HepG2 (cell line): ENCODE data around the gene ZNF217. TPM values are rescaled to one million over a fixed set of nuclear protein-coding genes. Genes with fewer than 3 reads are reported as not detected.
A peak's percentile ranks its signal among the peaks of the same experiment; 100 is the strongest.
"Not testable (repeated sequence)": the region's sequence is repeated elsewhere in the genome, so short reads cannot be mapped to it uniquely, and the experiment has no call there.

ENCODE experiments used
- ATAC-seq: fragments of 200-7000 bp; cut with Tn5 transposase; 3 replicates; pipeline ENCODE4 v1.9.1; 2020; ENCODE audit warnings: mild to moderate bottlenecking, moderate library complexity
- BruUV-seq: library from RNA; stranded (reverse); fragments of 400-500 nt; replicated peaks from 2 replicates; lab custom pipeline; 2021; lab: Mats Ljungman, UMichigan
- CTCF ChIA-PET: fragments of 300-600 bp; formaldehyde crosslinking; extraction: SDS; loops from one replicate; lab custom pipeline; 2021; ENCODE audit warnings: low total read pairs, inconsistent platforms, low intra/inter-chr PET ratio; lab: Yijun Ruan, JAX
- POLR2A ChIA-PET: fragments of 350-600 bp; sonication (Branson Sonifier 250); formaldehyde crosslinking; loops from one replicate; lab custom pipeline; 2020; ENCODE audit warnings: antibody characterized with exemption, inconsistent platforms; lab: Yijun Ruan, JAX
- DNase-seq: peaks from one replicate; pipeline ENCODE4 v3.0.0-alpha.2; 2015; ENCODE audit warnings: low spot score
- FAIRE-seq: peaks from 3 replicates; lab custom pipeline; 2011; peaks lifted over from hg19 to GRCh38; lab: Jason Lieb, UNC
- H2AFZ ChIP-seq: one replicate; pipeline ENCODE4 v1.6.1; 2011; ENCODE audit warnings: low read length, inconsistent platforms
- H3K27ac ChIP-seq: fragments of 300-600 bp; 3 replicates; pipeline ENCODE4 v1.8.0; 2011; ENCODE audit warnings: mixed run types, mild to moderate bottlenecking, mixed read lengths, low read length, inconsistent platforms; ENCODE audit not compliant: insufficient read depth; ENCODE audit errors: extremely low read length
- H3K27me3 ChIP-seq, 2 experiments: fragments of 200-600 bp in 1 of 2; 2 replicates in 1 of 2; 3 replicates in 1 of 2; pipeline versions ENCODE4 v1.6.0 to v1.8.0; 2011; ENCODE audit warnings: low read length in 2 of 2, mild to moderate bottlenecking in 2 of 2, moderate library complexity in 2 of 2, inconsistent platforms in 1 of 2; ENCODE audit not compliant: insufficient read depth in 2 of 2, control insufficient read depth in 1 of 2
- H3K36me3 ChIP-seq, 2 experiments: fragments of 200-600 bp in 1 of 2; replicated peaks in 1 of 2; 2 replicates in 1 of 2; 3 replicates in 1 of 2; pipeline versions ENCODE4 v1.5.1 to v1.8.0; 2011; ENCODE audit warnings: low read length in 2 of 2, inconsistent platforms in 1 of 2; ENCODE audit not compliant: insufficient read depth in 2 of 2, control insufficient read depth in 1 of 2
- H3K4me1 ChIP-seq: 2 replicates; pipeline ENCODE4 v1.5.1; 2012; ENCODE audit warnings: low read length, inconsistent platforms; ENCODE audit not compliant: insufficient read depth
- H3K4me2 ChIP-seq: 2 replicates; pipeline ENCODE4 v1.6.0; 2011; ENCODE audit warnings: low read depth, low read length, inconsistent platforms
- H3K4me3 ChIP-seq, 3 experiments: fragments of 200-600 bp in 1 of 3; sonication (generic), shearing (Covaris generic) in 1 of 3; replicated peaks in 1 of 3; 2 replicates each; pipeline ENCODE4 v1.5.1; 2011 to 2016; ENCODE audit warnings: low read length in 3 of 3, inconsistent platforms in 2 of 3, low read depth in 2 of 3, mild to moderate bottlenecking in 2 of 3, control low read depth in 1 of 3, mixed read lengths in 1 of 3; ENCODE audit not compliant: insufficient read depth in 1 of 3
- H3K79me2 ChIP-seq: one replicate; pipeline ENCODE4 v1.6.1; 2011; ENCODE audit warnings: low read length, inconsistent platforms; ENCODE audit not compliant: insufficient read depth
- H3K9ac ChIP-seq: 2 replicates; pipeline ENCODE4 v1.6.0; 2011; ENCODE audit warnings: mild to moderate bottlenecking, low read depth, low read length, inconsistent platforms; ENCODE audit not compliant: insufficient read depth
- H3K9me3 ChIP-seq: 2 replicates; pipeline ENCODE4 v1.5.1; 2012; ENCODE audit warnings: mild to moderate bottlenecking, low read length
- H4K20me1 ChIP-seq: 2 replicates; pipeline ENCODE4 v1.6.0; 2011; ENCODE audit warnings: inconsistent platforms, mild to moderate bottlenecking, low read length, moderate library complexity; ENCODE audit not compliant: insufficient read depth
- EED ChIP-seq: sonication (generic); formaldehyde crosslinking; IDR thresholded peaks from 2 replicates; pipeline ENCODE4 v1.5.0; 2020; ENCODE audit warnings: mild to moderate bottlenecking, missing genetic modification reagents
- HOXA3 ChIP-seq: sonication (generic); formaldehyde crosslinking; IDR thresholded peaks from 2 replicates; pipeline ENCODE4 v1.5.0; 2020; ENCODE audit warnings: missing genetic modification reagents
- ZNF660 ChIP-seq: sonication (generic); formaldehyde crosslinking; IDR thresholded peaks from 2 replicates; pipeline ENCODE4 v1.5.1; 2020; ENCODE audit warnings: mild to moderate bottlenecking, low read depth, missing genetic modification reagents, borderline replicate concordance
- WGBS: methylation state at CpG from one replicate; pipeline ENCODE4 v1.1.6; 2017; ENCODE audit warnings: low lambda C conversion rate; 5-methylcytosine and 5-hydroxymethylcytosine counted together
- in situ Hi-C: cut with HindIII; loops from 2 replicates; pipeline ENCODE4 v1.10.0; 2017; ENCODE audit warnings: low pct_unique_long_range_greater_than_20kb; ENCODE audit not compliant: extremely low pct_ligation_motif_present
- intact Hi-C: fragments of 100-400 bp; cut with micrococcal nuclease; formaldehyde crosslinking; loops from one replicate; pipeline ENCODE4 v1.10.0; 2022; ENCODE audit not compliant: unreplicated experiment
- polyA plus RNA-seq, 8 experiments: library from polyadenylated mRNA; depleted of rRNA in 3 of 8; stranded (reverse) in 7 of 8; unstranded in 1 of 8; fragments of >200 nt; fragmentation: Illumina TruSeq in 4 of 8; extraction: Trizol in 4 of 8; gene quantifications; 2 replicates each; pipeline versions ENCODE4 v1.2.1 to v1.2.3, GENCODE V29; 2011 to 2016; ENCODE audit warnings: low read depth in 4 of 8, missing spikeins in 1 of 8, mixed read lengths in 1 of 8; ENCODE audit not compliant: insufficient read depth in 1 of 8
- total RNA-seq, 5 experiments: library from RNA; depleted of rRNA; stranded (reverse); fragments of >200 nt; fragmentation: Illumina TruSeq; extraction: Trizol; gene quantifications; 2 replicates each; pipeline ENCODE4 v1.2.3, GENCODE V29; 2016; ENCODE audit warnings: low read depth in 1 of 5
- TF ChIP-seq, protein P1 (sequence below): sonication (generic); formaldehyde crosslinking; IDR thresholded peaks from 2 replicates; pipeline ENCODE4 v1.4.0; 2020; ENCODE audit warnings: low read depth, missing genetic modification reagents
- TF ChIP-seq, protein P2 (sequence below): sonication (generic); formaldehyde crosslinking; conservative IDR thresholded peaks from 2 replicates; pipeline ENCODE4 v1.4.0; 2020; ENCODE audit warnings: missing genetic modification reagents

Gene ZNF217
- total and polyA plus RNA-seq, 2 of the 13 experiments (the other 11 are each of a cell fraction or from before 2014, with no cell fraction given), result 22.3 to 29.8 TPM

DNA sequence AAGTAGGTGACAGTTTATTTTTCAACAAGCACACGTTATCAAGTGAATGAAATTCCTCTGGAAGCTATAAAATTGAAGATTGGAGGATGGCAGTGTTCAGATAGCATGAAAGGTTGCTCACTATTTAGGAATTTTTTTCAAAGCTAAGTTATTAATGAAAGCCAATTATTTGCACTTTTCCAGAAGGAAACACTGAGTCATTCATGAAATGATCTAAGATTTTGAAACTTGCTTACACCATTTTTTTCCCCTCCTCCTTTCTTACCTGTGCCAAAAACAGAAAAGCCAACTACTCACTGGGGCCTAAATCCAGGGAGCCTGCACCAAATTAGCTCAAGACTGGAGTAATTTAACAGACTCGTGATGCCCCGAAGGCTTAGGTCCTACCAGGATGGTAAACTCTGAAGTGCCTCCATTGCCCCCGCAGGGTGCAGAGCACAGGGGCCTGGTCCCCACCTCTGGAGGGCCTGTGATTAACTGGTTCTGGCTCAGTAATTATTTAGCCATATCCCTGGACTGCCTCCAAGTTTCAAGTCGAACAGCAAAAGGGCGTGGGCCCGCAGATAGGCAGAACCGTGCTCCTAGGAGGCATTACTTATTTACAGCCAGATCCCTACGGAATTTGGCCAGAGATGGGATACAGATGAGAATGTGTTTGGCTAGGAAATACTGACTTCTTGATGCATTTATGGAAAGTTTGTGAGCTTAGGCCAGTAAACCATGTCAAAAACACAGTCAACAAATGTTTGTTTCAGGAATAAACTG, 28.0 kb upstream of the ZNF217 start (continued):
- TF ChIP-seq, protein P1, sequence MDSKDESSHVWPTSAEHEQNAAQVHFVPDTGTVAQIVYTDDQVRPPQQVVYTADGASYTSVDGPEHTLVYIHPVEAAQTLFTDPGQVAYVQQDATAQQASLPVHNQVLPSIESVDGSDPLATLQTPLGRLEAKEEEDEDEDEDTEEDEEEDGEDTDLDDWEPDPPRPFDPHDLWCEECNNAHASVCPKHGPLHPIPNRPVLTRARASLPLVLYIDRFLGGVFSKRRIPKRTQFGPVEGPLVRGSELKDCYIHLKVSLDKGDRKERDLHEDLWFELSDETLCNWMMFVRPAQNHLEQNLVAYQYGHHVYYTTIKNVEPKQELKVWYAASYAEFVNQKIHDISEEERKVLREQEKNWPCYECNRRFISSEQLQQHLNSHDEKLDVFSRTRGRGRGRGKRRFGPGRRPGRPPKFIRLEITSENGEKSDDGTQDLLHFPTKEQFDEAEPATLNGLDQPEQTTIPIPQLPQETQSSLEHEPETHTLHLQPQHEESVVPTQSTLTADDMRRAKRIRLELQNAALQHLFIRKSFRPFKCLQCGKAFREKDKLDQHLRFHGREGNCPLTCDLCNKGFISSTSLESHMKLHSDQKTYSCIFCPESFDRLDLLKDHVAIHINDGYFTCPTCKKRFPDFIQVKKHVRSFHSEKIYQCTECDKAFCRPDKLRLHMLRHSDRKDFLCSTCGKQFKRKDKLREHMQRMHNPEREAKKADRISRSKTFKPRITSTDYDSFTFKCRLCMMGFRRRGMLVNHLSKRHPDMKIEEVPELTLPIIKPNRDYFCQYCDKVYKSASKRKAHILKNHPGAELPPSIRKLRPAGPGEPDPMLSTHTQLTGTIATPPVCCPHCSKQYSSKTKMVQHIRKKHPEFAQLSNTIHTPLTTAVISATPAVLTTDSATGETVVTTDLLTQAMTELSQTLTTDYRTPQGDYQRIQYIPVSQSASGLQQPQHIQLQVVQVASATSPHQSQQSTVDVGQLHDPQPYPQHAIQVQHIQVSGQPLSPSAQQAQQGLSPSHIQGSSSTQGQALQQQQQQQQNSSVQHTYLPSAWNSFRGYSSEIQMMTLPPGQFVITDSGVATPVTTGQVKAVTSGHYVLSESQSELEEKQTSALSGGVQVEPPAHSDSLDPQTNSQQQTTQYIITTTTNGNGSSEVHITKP (CRISPR knock-in tag), result peak; percentile 66; the same call in 1 of the 2 replicates
- TF ChIP-seq HOXA3, result 0 out of 2 replicates have a peak, but pooled peaks have one; percentile 27
- TF ChIP-seq ZNF660 (CRISPR knock-in tag), result no peak
- TF ChIP-seq, protein P2, sequence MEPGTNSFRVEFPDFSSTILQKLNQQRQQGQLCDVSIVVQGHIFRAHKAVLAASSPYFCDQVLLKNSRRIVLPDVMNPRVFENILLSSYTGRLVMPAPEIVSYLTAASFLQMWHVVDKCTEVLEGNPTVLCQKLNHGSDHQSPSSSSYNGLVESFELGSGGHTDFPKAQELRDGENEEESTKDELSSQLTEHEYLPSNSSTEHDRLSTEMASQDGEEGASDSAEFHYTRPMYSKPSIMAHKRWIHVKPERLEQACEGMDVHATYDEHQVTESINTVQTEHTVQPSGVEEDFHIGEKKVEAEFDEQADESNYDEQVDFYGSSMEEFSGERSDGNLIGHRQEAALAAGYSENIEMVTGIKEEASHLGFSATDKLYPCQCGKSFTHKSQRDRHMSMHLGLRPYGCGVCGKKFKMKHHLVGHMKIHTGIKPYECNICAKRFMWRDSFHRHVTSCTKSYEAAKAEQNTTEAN (CRISPR knock-in tag), result 0 out of 2 replicates have a peak, but pooled peaks have one; percentile 3
- no peak for TF ChIP-seq EED (CRISPR knock-in tag)

DNA sequence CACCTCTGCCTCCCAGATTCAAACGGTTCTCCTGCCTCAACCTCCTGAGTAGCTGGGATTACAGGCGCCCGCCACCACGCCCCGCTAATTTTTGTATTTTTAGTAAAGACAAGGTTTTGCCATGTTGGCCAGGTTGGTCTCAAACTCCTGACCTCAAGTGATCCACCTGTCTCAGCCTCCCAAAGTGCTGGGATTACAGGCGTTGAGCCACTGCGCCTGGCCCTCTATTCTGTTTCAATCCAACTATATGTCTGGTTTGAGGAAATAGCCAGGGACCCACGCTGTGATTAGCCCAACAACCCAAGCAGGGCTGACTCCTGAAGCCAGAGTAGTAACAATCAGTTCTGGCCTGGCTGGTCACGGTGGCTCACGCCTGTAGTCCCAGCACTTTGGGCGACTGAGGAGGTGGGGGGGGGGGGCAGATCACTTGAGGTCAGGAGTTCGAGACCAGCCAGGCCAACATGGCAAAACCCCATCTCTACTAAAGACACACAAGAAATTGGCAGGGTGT, 24.9 kb upstream of the ZNF217 start:
- not testable (repeated sequence) for BruUV-seq

More for the DNA sequence above, 24.9 kb upstream of the ZNF217 start:
- FAIRE-seq, DNase-seq, H3K36me3 ChIP-seq, intact Hi-C loops, H2AFZ ChIP-seq, ATAC-seq, H3K9ac ChIP-seq, H3K4me3 ChIP-seq, H3K79me2 ChIP-seq, H3K27me3 ChIP-seq, POLR2A ChIA-PET, in situ Hi-C loops, H4K20me1 ChIP-seq, H3K27ac ChIP-seq, H3K4me2 ChIP-seq, H3K9me3 ChIP-seq, CTCF ChIA-PET: not testable (repeated sequence)
- peaks cover 28% of the 10 kb centered on the region for H3K4me1 ChIP-seq
- WGBS, result 78% methylated on average over 12 of the region's 12 CpGs
